H1 (cell line): ENCODE data around the gene TSPAN5. TPM values are rescaled to one million over a fixed set of nuclear protein-coding genes. Genes with fewer than 3 reads are reported as not detected.

Source experiments
- SIX5 ChIP-seq: IDR thresholded peaks from 2 replicates; pipeline ENCODE4 v1.6.1; 2011; ENCODE audit warnings: mild to moderate bottlenecking, low read depth, low read length
- TEAD4 ChIP-seq: IDR thresholded peaks from 2 replicates; pipeline ENCODE4 v1.6.1; 2012; ENCODE audit warnings: low read depth, low read length, inconsistent platforms, mixed read lengths
- polyA plus RNA-seq, 7 experiments: library from polyadenylated mRNA; depleted of rRNA in 3 of 7; stranded (reverse) in 5 of 7; unstranded in 2 of 7; fragments of >200 nt in 5 of 7; fragments of 200-250 nt in 2 of 7; gene quantifications; 1 replicate in 5 of 7; 2 replicates in 1 of 7; 4 replicates in 1 of 7; pipeline versions ENCODE4 v1.2.1 to v1.2.3, GENCODE V29; 2011 to 2013; ENCODE audit warnings: missing spikeins in 2 of 7, mixed read lengths in 2 of 7
- total RNA-seq: library from RNA; stranded (reverse); fragmentation: NEBNext Ultra II Directional; extraction: Animal tissue kit (Norgen Biotek cat#: 25700); gene quantifications from 2 replicates; pipeline ENCODE4 v1.2.1, GENCODE V29; 2021

The TSPAN5 gene
- total and polyA plus RNA-seq, 2 of the 8 experiments (the other 6 are each of a cell fraction or from before 2014, with no cell fraction given), result 17.6 to 21.2 TPM

- TF ChIP-seq TEAD4 (no peak), SIX5 (no peak)
- TF ChIP-seq, all 59 proteins: peak for 0
These were observed 155.8 kb downstream of the TSPAN5 start (continued) for GRCh38 chr4:98502624-98503023.
